A673 (cell line): ENCODE measurements around the gene LDLRAP1.

ENCODE experiments used
- CTCF ChIP-seq: fragments of 300-800, 200-600 bp; sonication (generic); conservative IDR thresholded peaks from 2 replicates; pipeline ENCODE4 v1.5.1; 2017; ENCODE audit warnings: low read depth, mild to moderate bottlenecking, antibody characterized with exemption, low read length, moderate library complexity, mixed read lengths
- EZH2 ChIP-seq: fragments of 200-600 bp; sonication (generic); IDR thresholded peaks from 2 replicates; pipeline ENCODE4 v1.6.1; 2017; ENCODE audit warnings: borderline replicate concordance, low read depth, mild to moderate bottlenecking, mixed read lengths, antibody characterized with exemption, low read length; ENCODE audit not compliant: poor library complexity, severe bottlenecking

GRCh38 chr1:25541425-25541824 is 2.0 kb upstream of the LDLRAP1 start:
- TF ChIP-seq CTCF (no peak), EZH2 (no peak)
